GM08714 (cell line): Measurements from ENCODE around the gene SULT1C2.

Experiments used
- H3K4me3 ChIP-seq: fragments of 200-500 bp; sonication (Bioruptor generic); 2 replicates; pipeline ENCODE4 v1.5.1; 2014; ENCODE audit warnings: mild to moderate bottlenecking, low read length, inconsistent platforms
- ZNF274 ChIP-seq: IDR thresholded peaks from 2 replicates; pipeline ENCODE4 v1.6.1; 2012; ENCODE audit warnings: mild to moderate bottlenecking, low read depth, low read length

SULT1C2 gene

DNA sequence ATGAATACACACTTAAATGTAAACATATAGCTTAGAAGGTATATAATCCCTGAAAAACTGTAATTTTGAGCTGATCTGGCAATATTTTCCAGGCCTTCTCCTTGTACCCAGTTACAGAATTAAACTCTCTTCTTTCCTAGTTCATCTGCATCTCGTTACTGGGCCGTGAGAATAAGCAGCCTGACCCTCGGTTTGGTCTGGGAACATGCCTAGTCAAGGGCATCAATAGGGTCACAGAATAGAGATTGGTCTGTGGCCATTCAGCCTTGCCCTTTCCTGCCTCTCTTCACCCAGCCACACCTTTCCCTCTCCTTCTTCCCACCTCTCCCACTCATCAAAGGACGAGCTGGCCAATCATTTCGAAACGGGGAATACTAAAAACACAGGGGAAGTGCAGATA, 27.3 kb downstream of the SULT1C2 start:
- TF ChIP-seq ZNF274 = no peak

DNA sequence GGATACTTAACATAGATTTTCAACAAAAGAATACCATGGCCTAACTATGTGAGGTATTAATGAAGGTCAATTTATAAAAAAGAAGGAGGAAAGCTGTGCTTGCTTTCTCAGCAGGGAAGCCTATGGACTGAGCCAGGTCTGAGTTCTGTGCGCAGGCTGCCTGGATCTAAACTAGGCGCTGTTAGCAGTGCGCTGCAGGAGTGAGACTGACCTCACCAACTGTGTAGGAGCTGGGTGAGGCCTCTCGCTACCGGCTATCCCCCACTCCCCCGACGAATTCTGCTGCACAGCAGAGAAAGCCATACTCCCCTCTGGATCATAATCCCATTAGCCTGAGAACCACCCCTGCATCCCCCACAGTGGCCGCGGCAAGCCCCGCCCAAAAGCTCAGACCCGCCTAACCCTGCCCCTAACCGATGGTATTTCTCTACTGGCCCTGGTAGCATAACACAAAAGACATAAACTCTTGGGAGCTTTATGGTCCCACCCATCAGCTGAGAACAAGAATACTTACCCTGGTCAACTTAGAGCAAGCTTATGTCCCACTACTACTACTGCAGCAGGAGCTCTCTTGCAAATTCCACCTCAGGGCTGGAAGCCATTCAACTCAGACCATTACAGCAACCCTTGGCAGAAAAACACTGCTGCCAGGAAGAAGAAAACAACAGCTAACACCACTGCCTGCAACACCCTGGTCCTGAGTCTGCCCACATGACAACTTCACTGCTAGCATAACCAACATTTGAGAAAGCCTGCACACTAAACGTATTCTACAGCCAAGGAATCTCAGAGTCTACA, 28.0 kb downstream of the SULT1C2 start:
- TF ChIP-seq ZNF274 = no peak
- H3K4me3 ChIP-seq = no peak overlapping the region

More for the DNA sequence above, 27.3 kb downstream of the SULT1C2 start:
- H3K4me3 ChIP-seq = no peak overlapping the region

DNA sequence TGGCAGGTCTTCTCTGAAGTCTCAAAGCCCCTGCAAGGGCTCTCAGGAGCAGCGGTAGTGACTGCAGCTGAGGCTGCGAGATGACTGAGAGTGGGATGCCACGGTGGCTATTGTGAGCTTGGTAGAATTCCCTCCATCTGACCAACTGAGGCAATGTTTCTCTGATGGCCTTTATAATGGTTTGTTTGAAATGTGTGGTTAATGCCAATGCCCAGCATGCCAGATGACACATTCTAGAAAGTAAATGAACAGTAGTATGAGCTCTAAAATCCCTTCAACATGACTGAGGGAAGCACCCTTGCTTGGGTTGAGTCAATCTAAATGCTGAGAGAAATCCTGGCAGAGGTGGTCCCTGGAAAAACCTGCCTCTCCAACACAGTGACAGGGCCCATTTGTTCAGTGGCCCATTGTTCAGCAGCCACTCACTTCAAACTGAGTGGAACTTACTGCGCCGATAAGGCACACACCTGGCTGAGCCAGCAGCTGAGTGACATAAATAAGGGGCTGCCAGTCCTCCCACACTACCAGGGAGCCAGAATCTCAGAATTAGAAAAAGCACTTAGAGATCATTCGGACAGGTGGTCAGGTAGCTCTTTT, 31.7 kb downstream of the SULT1C2 start:
- no peak for TF ChIP-seq ZNF274
- no peak overlapping the region for H3K4me3 ChIP-seq

DNA sequence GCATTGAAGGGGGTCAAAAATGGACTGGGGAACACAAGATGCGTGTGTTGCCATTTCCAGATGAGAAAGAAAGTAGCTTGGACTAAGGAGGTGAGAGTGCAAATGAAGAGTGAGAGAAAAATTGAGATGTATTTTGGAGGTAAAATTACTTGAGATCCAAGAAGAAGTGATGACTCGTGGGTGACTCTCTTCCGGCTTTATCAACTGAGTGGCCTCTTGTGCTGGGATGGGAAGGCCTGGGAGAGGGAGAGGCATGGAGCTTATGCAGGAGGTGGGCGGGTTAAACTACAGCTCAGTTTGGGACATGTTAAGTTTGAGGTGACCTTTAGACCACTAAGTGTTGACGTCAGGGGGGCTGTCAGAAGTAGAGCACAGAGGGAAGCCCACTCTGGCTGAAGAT, 34.9 kb downstream of the SULT1C2 start:
- no peak overlapping the region for H3K4me3 ChIP-seq
- no peak for TF ChIP-seq ZNF274

DNA sequence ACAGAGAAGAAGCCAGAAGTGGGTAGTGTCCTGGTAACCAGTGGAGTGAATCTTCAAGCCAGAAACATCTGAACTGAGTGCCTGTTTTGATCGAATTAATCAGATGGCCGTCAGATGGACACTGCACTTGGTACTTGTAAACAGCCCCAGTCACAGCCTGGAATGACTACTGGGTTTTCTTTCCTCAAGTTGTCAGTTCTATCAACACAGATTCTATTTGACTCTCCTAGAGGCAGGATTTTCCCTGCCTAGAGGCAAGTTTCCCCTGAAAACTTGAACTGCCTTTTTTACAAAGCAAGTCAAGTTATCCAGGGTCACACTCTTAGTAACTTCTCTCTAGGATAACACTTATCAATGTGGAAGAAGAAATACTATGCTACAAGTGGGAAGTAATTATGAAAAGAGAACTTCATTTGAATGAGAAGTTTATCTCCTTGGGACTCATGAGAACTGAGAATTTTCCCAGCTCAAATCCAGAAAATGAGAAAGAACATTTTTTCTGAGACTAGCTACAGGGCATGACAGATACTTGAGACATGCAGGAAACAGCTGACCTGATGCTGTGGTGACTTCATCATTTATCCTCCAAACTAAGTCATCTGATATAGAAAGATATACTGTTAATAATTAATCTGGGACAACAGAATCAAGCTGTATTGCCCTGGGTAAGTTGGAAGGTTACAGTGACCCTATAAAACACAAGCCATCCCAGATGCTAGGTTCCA, 36.0 kb downstream of the SULT1C2 start:
- no peak for TF ChIP-seq ZNF274
- no peak overlapping the region for H3K4me3 ChIP-seq

DNA sequence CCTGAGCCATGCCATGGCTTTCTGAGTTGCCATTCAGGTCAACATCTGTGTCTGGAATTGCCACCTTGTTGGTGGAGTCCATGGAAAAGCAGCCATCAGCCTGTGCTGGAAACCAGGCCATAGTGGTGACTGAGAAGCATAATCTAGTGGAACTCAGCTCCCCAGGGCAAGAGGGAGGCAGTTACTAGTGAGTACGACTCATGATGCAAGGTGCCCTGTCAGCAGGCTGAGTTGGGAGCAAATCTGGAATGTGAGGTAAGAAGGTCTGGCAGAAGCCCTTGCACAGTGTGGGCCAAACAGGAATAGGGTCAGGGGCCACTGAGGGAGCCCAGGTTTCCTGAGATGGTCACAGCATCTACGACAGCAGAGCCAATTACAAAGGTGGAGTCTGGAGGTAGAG, 37.1 kb downstream of the SULT1C2 start:
- no peak overlapping the region for H3K4me3 ChIP-seq
- no peak for TF ChIP-seq ZNF274

DNA sequence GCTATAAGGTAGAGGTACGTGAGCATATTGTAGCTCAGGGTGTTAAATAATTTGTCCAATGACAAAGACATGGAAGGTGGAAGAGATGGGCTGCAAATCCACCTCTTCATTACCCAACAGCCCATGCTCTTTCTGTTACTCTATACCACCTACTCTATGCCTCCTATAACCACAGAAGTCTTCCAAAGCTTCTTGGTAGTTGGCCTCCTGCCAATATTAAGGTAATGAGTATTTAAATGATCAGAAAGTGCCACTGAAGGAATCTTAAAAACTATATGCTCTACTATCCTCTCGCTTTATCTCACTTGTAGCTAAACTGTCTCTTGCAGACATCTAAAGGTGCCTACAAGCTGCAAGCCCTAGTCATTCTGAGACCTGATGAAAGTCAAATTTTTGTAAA, 41.1 kb downstream of the SULT1C2 start:
- no peak for TF ChIP-seq ZNF274
- no peak overlapping the region for H3K4me3 ChIP-seq

DNA sequence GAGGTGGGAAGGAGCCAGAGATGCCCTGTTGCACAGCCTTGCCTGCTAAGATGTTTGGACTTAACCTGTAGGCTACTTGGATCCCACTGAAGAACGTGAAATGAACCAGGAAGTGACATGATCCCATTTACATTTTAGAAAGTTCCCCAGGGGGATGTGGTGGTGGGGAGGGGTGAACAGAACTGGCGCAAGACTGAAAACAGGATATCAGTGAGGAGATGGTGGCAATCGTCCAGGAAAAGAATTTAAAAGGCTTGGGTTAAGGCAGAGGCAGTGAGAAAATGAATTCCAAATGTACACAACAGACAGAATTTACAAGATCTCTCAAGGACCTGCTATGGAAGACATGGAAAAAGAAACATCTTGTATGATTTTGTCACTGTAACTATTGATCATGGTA, 42.3 kb downstream of the SULT1C2 start:
- TF ChIP-seq ZNF274 = no peak
- no peak overlapping the region for H3K4me3 ChIP-seq

DNA sequence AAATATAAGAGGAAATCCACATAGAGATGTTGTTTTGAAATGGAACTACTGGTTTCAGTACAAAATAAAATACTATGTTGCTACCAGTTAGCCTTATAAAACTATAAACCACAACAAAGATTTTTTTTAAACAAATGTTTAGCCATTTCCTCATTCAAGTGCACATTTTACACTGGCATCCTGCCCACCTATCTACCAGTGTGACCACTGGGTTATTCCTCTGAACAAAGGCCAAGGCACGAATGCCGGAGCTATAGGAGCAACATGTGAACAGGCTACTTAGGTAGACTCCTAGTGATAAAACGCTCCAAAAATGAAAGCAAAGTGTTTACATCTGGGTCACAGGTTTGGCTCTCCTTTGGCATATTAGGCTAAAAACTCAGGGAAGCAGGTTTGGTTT, 57.3 kb downstream of the SULT1C2 start:
- TF ChIP-seq ZNF274 = no peak
- H3K4me3 ChIP-seq = no peak overlapping the region

DNA sequence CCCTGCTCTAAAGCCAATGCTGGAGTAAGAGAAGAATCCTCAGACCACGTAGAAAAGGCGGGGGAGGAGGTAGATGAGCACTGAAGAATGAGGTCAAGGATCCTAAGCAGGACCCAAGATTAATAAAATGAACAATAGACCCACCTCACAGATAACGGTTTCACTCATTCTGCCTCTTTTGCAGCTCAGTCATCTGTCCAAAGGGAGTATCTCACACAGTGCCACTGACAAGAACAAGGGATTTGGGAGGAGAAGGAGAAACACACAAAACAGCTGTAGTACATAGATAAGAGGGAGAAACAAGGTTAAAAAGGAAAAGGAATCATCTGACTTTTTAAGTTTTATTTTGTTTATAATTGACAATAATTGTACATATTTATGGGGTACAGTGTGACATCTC, 58.1 kb downstream of the SULT1C2 start:
- H3K4me3 ChIP-seq = no peak overlapping the region
- TF ChIP-seq ZNF274 = no peak

DNA sequence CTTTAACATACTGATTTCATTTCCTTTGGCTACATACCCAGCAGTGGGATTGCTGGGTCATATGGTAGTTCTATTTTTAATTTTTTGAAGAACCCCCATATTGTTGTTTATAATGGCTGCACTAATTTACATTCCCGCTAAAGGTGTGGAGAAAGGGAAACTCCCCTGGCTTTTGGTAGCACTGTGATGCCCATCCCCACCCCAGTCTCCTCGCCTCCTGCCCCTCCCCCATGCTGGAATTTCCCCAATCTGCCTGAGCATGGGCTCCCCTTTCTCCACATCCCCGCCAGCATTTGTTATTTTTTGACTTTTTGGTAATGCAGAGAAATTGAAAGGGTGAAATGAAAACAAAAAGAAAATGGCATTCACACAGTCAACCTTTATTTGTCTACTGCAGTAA, 59.1 kb downstream of the SULT1C2 start:
- no peak overlapping the region for H3K4me3 ChIP-seq
- TF ChIP-seq ZNF274 = no peak

DNA sequence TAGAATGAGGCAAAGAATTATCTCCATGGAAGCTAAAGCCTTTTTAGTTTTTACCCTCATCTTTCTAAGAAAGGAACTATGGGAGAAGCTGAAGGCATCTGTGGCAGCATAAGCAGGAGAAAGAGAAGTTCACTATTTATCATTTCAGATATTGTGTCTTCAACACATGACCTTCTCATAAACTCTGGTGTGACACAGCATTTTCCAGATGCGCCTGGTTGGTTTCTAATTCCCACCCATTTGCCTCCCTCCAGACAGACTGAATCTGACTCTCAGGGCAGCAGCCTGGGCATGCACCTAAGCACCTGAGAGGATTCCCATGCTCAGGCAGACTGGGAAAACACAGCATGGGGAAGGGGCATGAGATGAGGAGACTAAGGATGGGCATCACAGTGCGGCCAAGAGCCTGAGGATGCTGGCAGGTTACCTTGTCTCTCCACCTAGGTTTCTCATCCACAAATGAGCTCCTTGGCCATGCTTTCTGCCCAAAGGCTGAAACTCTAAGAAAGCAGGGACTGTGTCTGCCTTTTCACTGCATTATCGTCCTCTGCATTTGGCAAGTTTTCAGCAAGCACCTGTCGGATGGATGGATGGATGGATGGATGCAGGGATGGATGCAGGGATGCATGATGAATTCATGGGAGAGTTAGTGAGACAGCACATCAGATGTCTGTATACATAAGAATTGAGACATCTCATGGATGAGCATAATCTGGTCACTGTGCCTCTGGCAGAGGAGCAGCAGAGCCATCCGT, 60.3 kb downstream of the SULT1C2 start:
- no peak for TF ChIP-seq ZNF274
- H3K4me3 ChIP-seq = no peak overlapping the region

DNA sequence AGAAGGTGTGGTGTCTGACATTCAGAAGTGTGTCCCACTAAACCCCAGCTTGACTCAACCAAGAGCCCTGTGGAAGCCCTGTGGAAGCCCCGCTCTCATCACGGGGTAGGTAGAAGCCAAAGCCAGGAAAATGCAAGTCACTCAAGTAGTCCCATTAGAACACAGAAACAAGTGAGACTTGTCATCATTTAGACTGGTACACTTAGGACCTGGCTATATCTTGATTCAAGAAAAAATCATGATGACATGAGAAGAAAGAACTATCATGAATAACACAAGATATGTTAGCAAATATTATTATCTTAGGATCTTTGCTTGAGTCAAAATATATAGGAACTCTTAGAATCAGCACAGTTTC, 60.9 kb downstream of the SULT1C2 start:
- no peak overlapping the region for H3K4me3 ChIP-seq
- no peak for TF ChIP-seq ZNF274

DNA sequence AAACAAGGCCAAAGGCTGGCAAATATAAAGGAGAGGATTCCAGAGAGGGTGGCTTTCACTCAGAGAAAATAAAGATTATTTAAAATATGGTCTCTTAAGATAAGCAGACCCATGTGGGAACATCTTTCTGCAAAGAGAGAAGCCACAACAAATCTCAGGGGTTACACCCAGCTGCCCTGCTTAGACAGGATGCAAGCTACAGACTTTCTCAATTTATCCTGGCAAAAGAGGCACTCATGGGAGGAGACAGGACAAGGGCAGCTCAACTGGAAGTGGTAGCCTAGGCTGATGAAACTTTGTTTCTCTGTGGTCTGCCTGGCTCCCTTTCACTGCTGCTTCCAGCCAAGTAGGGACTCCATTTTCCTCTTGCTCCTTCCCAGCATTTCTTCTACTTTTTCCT, 63.2 kb downstream of the SULT1C2 start:
- TF ChIP-seq ZNF274 = no peak
- no peak overlapping the region for H3K4me3 ChIP-seq
